B cell (primary cell): ENCODE data around the gene CCR1. TPM values are rescaled to one million over a fixed set of nuclear protein-coding genes. Genes with fewer than 3 reads are reported as not detected.

Experiments
- ATAC-seq: fragments of 200-7000 bp; cut with Tn5 transposase; one replicate; pipeline ENCODE4 v1.10.0; 2021; ENCODE audit warnings: low read depth, mild to moderate bottlenecking, moderate number of reproducible peaks, moderate library complexity
- CTCF ChIA-PET: fragments of 350-600 bp; sonication (Branson Sonifier 250); formaldehyde crosslinking; loops from one replicate; lab custom pipeline; 2021; ENCODE audit warnings: antibody characterized with exemption, inconsistent platforms; lab: Charles Lee
- POLR2A ChIA-PET: fragments of 350-600 bp; sonication (Branson Sonifier 250); formaldehyde crosslinking; loops from one replicate; lab custom pipeline; 2021; ENCODE audit warnings: antibody characterized with exemption; lab: Charles Lee
- DNase-seq: peaks from one replicate; pipeline ENCODE4 v3.0.0; 2013
- H2AFZ ChIP-seq: 2 replicates; pipeline ENCODE4 v1.6.1; 2012; ENCODE audit warnings: mild to moderate bottlenecking, low read depth, low read length; ENCODE audit not compliant: insufficient read depth, poor library complexity, severe bottlenecking
- H3K27ac ChIP-seq, 2 donors: 1 replicate in 1 of 2; 2 replicates in 1 of 2; pipeline ENCODE4 v1.5.1; 2012 to 2013; ENCODE audit warnings: low read length in 2 of 2, mild to moderate bottlenecking in 2 of 2, moderate library complexity in 1 of 2
- H3K27me3 ChIP-seq, 4 experiments: fragments of 200-600 bp in 1 of 4; sonication (generic) in 1 of 4; replicated peaks in 1 of 4; 1 replicate in 2 of 4; 2 replicates in 2 of 4; pipeline versions ENCODE4 v1.6.1 to v1.7.0; 2013 to 2016; ENCODE audit warnings: low read length in 3 of 4, mild to moderate bottlenecking in 2 of 4, mixed read lengths in 1 of 4, moderate library complexity in 1 of 4; ENCODE audit not compliant: insufficient read depth in 4 of 4, control insufficient read depth in 3 of 4; ENCODE audit errors: control extremely low read depth in 1 of 4
- H3K36me3 ChIP-seq, 2 experiments: replicated peaks in 1 of 2; 1 replicate in 1 of 2; 2 replicates in 1 of 2; pipeline versions ENCODE4 v1.6.1 to v1.7.1; 2013; ENCODE audit warnings: low read length in 1 of 2; ENCODE audit not compliant: insufficient read depth in 2 of 2, control insufficient read depth in 1 of 2; ENCODE audit errors: control extremely low read depth in 1 of 2, extremely low read depth in 1 of 2
- H3K4me1 ChIP-seq, 2 donors: fragments of 200-600 bp in 1 of 2; sonication (generic) in 1 of 2; 1 replicate in 1 of 2; 2 replicates in 1 of 2; pipeline versions ENCODE4 v1.5.1 to v1.6.1; 2013 to 2017; ENCODE audit warnings: low read length in 2 of 2; ENCODE audit not compliant: control insufficient read depth in 2 of 2, insufficient read depth in 2 of 2
- H3K4me2 ChIP-seq: replicated peaks from 2 replicates; pipeline ENCODE3; 2012; ENCODE audit warnings: mild to moderate bottlenecking, low read depth, low read length; ENCODE audit not compliant: poor library complexity, severe bottlenecking
- H3K4me3 ChIP-seq, 5 experiments: fragments of 200-600 bp in 1 of 5; sonication (generic) in 1 of 5; 1 replicate in 3 of 5; 2 replicates in 2 of 5; pipeline versions ENCODE4 v1.5.1 to v1.7.0; 2011 to 2016; ENCODE audit warnings: low read length in 4 of 5, mild to moderate bottlenecking in 4 of 5, low read depth in 2 of 5, control low read depth in 1 of 5, moderate library complexity in 1 of 5; ENCODE audit not compliant: insufficient read depth in 1 of 5; ENCODE audit errors: control extremely low read depth in 1 of 5, extremely low read depth in 1 of 5
- H3K79me2 ChIP-seq: fragments of 200-600 bp; sonication (generic); one replicate; pipeline ENCODE4 v1.6.0; 2016; ENCODE audit warnings: low read length; ENCODE audit not compliant: control insufficient read depth, insufficient read depth
- H3K9ac ChIP-seq: fragments of 200-600 bp; sonication (generic); 2 replicates; pipeline ENCODE4 v1.6.1; 2017; ENCODE audit warnings: mild to moderate bottlenecking, low read length, moderate library complexity
- H3K9me3 ChIP-seq, 3 donors: one replicate each; pipeline versions ENCODE4 v1.6.1 to v1.7.1; 2013; ENCODE audit warnings: low read length in 2 of 3; ENCODE audit not compliant: control insufficient read depth in 2 of 3, insufficient read depth in 1 of 3; ENCODE audit errors: control extremely low read depth in 1 of 3
- H4K20me1 ChIP-seq: 2 replicates; pipeline ENCODE4 v1.6.0; 2012; ENCODE audit warnings: mild to moderate bottlenecking, low read length; ENCODE audit not compliant: insufficient read depth, control insufficient read depth, poor library complexity, severe bottlenecking
- H3K27ac Mint-ChIP-seq: one replicate; pipeline ENCODE4 v1.8.0; 2021; ENCODE audit warnings: mixed read lengths
- H3K27me3 Mint-ChIP-seq: one replicate; pipeline ENCODE4 v1.8.0; 2021; ENCODE audit warnings: mixed read lengths
- H3K4me1 Mint-ChIP-seq: one replicate; pipeline ENCODE4 v1.8.0; 2021; ENCODE audit warnings: mixed read lengths
- H3K4me3 Mint-ChIP-seq: one replicate; pipeline ENCODE4 v1.8.0; 2021; ENCODE audit warnings: mixed read lengths
- H3K9me3 Mint-ChIP-seq: one replicate; pipeline ENCODE4 v1.8.0; 2022; ENCODE audit warnings: mixed read lengths; ENCODE audit not compliant: insufficient read depth
- EZH2 ChIP-seq: IDR thresholded peaks from 2 replicates; pipeline ENCODE4 v1.6.1; 2012; ENCODE audit warnings: borderline replicate concordance, low read depth, mild to moderate bottlenecking, moderate library complexity, low read length; ENCODE audit not compliant: insufficient read depth, poor library complexity, severe bottlenecking
- WGBS: methylation state at CpG from one replicate; pipeline ENCODE4 v1.1.5; 2013; ENCODE audit warnings: missing lambda C conversion rate; ENCODE audit not compliant: insufficient coverage; 5-methylcytosine and 5-hydroxymethylcytosine counted together
- intact Hi-C: fragments of 100-400 bp; cut with micrococcal nuclease; formaldehyde crosslinking; loops from one replicate; pipeline ENCODE4 v1.10.0; 2022
- polyA minus RNA-seq: library from RNA; depleted of rRNA, polyadenylated mRNA; stranded (reverse); fragments of >200 nt; gene quantifications from 2 replicates; pipeline ENCODE4 v1.2.3, GENCODE V29; 2012
- polyA plus RNA-seq: library from polyadenylated mRNA; depleted of rRNA; stranded (reverse); fragments of >200 nt; gene quantifications from 2 replicates; pipeline ENCODE4 v1.2.3, GENCODE V29; 2012
- total RNA-seq, 2 donors: library from RNA; stranded (reverse); fragments of 120-200 nt in 1 of 2; gene quantifications; 1 replicate in 1 of 2; 2 replicates in 1 of 2; pipeline versions ENCODE4 v1.2.3 to v1.2.4, GENCODE V29; 2013 to 2022
- TF ChIP-seq, protein P1 (sequence below): fragments of 200-600 bp; IDR thresholded peaks from one replicate; pipeline ENCODE4 v1.8.0; 2022; ENCODE audit warnings: antibody characterized with exemption, mild to moderate bottlenecking

CCR1 gene
- total RNA-seq (0.79 and 1.1 TPM in 2 replicates), polyA plus RNA-seq (0.39 and 0.54 TPM in 2 replicates), polyA minus RNA-seq (1.1 and 2.5 TPM in 2 replicates)
- 2.7 TPM for total RNA-seq (2013)

GRCh38 chr3:46208167-46208704, at the start of gene CCR1:
CCR1 (minus strand) TSS chr3:46208313; CDS start chr3:46204313, 4,000 bp downstream.
- peak within 1 kb of the TSS; percentile 40 for H3K4me3 Mint-ChIP-seq
- DNase-seq (peak; percentile 60), ATAC-seq (peak; percentile 82)
- Histone ChIP-seq H3K9ac (peak within 1 kb of the TSS; percentile 27), H3K4me1 (peaks cover 25 to 38% of the 10 kb centered on the region in 2 donors), H4K20me1 (no peaks in the 10 kb centered on the region), H3K27me3 (no peaks in the 10 kb centered on the region), H2AFZ (no peak within 1 kb of the TSS), H3K4me3 (peak within 1 kb of the TSS in 4 of 5 experiments; percentile 4 to 51 (median 11)), H3K9me3 (no peaks in the 10 kb centered on the region), H3K27ac (no peak within 1 kb of the TSS), H3K4me2 (peak within 1 kb of the TSS; percentile 59), H3K36me3 (no peaks in the 10 kb centered on the region), H3K79me2 (no peaks in the 10 kb centered on the region)
- H3K4me1 Mint-ChIP-seq: peaks cover 45% of the 10 kb centered on the region
- ChIA-PET POLR2A (interaction anchor here (0.6 kb wide), 2 partner anchors 170 to 593 kb away, joined by 3 to 4 read pairs; no protein-coding TSS in a partner anchor), CTCF (interaction anchor here (0.9 to 6.5 kb wide), 26 partner anchors 9 to 281 kb away, joined by 3 to 67 read pairs (median 8); partner anchors contain the start of genes CCR3 and CCR5)
- intact Hi-C loops: loop anchor here (2.0 to 5.0 kb wide), 4 partner anchors 21 to 271 kb away; no protein-coding TSS in a partner anchor
- 0% methylated on average over 2 of the region's 3 CpGs for WGBS
- no peaks in the 10 kb centered on the region for H3K9me3 Mint-ChIP-seq
- peak within 1 kb of the TSS; percentile 70 for H3K27ac Mint-ChIP-seq
- no peaks in the 10 kb centered on the region for H3K27me3 Mint-ChIP-seq
- TF ChIP-seq EZH2: no peak
- TF ChIP-seq, protein P1, sequence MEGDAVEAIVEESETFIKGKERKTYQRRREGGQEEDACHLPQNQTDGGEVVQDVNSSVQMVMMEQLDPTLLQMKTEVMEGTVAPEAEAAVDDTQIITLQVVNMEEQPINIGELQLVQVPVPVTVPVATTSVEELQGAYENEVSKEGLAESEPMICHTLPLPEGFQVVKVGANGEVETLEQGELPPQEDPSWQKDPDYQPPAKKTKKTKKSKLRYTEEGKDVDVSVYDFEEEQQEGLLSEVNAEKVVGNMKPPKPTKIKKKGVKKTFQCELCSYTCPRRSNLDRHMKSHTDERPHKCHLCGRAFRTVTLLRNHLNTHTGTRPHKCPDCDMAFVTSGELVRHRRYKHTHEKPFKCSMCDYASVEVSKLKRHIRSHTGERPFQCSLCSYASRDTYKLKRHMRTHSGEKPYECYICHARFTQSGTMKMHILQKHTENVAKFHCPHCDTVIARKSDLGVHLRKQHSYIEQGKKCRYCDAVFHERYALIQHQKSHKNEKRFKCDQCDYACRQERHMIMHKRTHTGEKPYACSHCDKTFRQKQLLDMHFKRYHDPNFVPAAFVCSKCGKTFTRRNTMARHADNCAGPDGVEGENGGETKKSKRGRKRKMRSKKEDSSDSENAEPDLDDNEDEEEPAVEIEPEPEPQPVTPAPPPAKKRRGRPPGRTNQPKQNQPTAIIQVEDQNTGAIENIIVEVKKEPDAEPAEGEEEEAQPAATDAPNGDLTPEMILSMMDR: peak; percentile 64

GRCh38 chr3:46252980-46253379, 44.9 kb upstream of the CCR1 start:
- intact Hi-C loops: no loop called here
- no peak for DNase-seq
- TF ChIP-seq EZH2: no peak
- TF ChIP-seq, protein P1: no peak
- H3K27ac Mint-ChIP-seq: no peak overlapping the region
- no peak overlapping the region for H2AFZ ChIP-seq
- peaks cover 11% of the 10 kb centered on the region for H3K27me3 Mint-ChIP-seq
- no peaks in the 10 kb centered on the region for H3K27me3 ChIP-seq
- no peak for ATAC-seq
- no peak overlapping the region for H3K4me3 ChIP-seq
- ChIA-PET POLR2A (no interaction called here), CTCF (interaction anchor here (0.6 to 0.7 kb wide), 2 partner anchors 14 to 236 kb away, joined by 3 read pairs; no protein-coding TSS in a partner anchor)
- H3K4me3 Mint-ChIP-seq: no peak overlapping the region
- no peaks in the 10 kb centered on the region for H3K9me3 Mint-ChIP-seq
- no peak overlapping the region for H3K4me2 ChIP-seq
- H3K4me1 ChIP-seq: no peaks in the 10 kb centered on the region
- H3K9me3 ChIP-seq: peaks cover 0 to 1% (median 0%) of the 10 kb centered on the region in 3 donors
- no peaks in the 10 kb centered on the region for H3K36me3 ChIP-seq
- no peaks in the 10 kb centered on the region for H4K20me1 ChIP-seq
- no peak overlapping the region for H3K9ac ChIP-seq
- H3K27ac ChIP-seq: no peak overlapping the region
- no CpG with 5 or more reads among the region's 1 CpG for WGBS
- H3K4me1 Mint-ChIP-seq: peaks cover 3% of the 10 kb centered on the region
- H3K79me2 ChIP-seq: no peaks in the 10 kb centered on the region
